ENCODE results near the gene ARIH1. TPM values are rescaled to one million over a fixed set of nuclear protein-coding genes. Genes with fewer than 3 reads are reported as not detected.
A peak's percentile ranks its signal among the peaks of the same experiment; 100 is the strongest.

ARIH1 gene
- total and polyA plus RNA-seq, 10 of the 15 experiments (the other 5 are each of a cell fraction or from before 2014, with no cell fraction given) = 14.7 to 99.5 (median 26.5) TPM

DNA sequence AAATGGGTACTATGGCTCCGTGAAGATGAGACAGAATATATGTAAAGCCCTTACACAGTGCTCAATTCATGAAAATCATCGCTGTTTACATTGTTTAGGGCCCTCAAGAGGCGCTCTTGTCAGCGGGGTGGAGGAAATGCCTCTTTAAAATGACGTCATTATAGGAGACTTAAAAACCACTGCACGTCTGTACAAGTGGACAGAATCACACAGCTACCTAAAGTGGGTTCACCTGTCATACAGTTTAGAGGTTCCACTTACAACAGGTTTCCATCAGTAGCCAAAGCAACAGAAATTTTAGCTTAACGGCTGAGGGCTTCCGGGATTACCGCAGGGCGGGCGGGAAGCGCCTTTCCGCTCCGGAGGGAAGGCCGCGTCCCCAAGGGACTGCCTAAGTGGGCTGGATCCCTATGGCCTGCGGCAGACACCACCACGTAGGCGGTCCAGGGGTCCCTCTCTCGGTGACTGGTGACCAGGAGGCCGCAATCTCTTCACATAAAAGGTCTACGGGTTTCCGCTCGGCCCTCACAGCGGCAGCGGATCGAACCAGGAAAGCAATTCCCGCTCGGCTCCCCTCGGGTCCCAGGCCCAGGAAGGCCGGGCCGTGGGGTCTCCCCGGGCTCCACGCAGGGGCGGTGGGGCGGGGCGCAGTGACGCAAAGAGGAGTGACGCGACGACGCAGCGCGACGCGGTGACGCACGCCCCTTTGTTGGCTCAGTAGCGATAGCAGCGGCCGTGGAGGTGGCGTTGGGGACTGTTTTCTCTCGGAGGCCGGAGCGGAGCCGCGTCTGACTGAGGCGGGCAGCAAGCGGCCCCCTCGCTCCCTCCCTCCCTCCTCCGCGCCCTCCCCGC is at the start of gene ARIH1 (continued):
- TF ChIP-seq, protein P1, sequence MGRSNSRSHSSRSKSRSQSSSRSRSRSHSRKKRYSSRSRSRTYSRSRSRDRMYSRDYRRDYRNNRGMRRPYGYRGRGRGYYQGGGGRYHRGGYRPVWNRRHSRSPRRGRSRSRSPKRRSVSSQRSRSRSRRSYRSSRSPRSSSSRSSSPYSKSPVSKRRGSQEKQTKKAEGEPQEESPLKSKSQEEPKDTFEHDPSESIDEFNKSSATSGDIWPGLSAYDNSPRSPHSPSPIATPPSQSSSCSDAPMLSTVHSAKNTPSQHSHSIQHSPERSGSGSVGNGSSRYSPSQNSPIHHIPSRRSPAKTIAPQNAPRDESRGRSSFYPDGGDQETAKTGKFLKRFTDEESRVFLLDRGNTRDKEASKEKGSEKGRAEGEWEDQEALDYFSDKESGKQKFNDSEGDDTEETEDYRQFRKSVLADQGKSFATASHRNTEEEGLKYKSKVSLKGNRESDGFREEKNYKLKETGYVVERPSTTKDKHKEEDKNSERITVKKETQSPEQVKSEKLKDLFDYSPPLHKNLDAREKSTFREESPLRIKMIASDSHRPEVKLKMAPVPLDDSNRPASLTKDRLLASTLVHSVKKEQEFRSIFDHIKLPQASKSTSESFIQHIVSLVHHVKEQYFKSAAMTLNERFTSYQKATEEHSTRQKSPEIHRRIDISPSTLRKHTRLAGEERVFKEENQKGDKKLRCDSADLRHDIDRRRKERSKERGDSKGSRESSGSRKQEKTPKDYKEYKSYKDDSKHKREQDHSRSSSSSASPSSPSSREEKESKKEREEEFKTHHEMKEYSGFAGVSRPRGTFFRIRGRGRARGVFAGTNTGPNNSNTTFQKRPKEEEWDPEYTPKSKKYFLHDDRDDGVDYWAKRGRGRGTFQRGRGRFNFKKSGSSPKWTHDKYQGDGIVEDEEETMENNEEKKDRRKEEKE (IDR thresholded peaks at IDR 0.05) = peak; percentile 73; the same call in 1 of the 2 replicates
- TF ChIP-seq SIN3A (IDR thresholded peaks at IDR 0.05; ENCODE audit: low read depth, low read length) = peak; percentile 52
- no peak for TF ChIP-seq CUX1 (IDR thresholded peaks at IDR 0.05; ENCODE audit: insufficient replicate concordance, low read depth, low read length)
- peak; percentile 75; the same call in 1 of the 2 replicates for TF ChIP-seq HDGF (IDR thresholded peaks at IDR 0.05)
- no peak for TF ChIP-seq TBL1XR1 (IDR thresholded peaks at IDR 0.05; ENCODE audit: low read depth, low read length)
- TF ChIP-seq TCF12 (IDR thresholded peaks at IDR 0.05; ENCODE audit: low read depth, low read length) = peak; percentile 56; the same call in 1 of the 2 replicates
- TF ChIP-seq, protein P2, sequence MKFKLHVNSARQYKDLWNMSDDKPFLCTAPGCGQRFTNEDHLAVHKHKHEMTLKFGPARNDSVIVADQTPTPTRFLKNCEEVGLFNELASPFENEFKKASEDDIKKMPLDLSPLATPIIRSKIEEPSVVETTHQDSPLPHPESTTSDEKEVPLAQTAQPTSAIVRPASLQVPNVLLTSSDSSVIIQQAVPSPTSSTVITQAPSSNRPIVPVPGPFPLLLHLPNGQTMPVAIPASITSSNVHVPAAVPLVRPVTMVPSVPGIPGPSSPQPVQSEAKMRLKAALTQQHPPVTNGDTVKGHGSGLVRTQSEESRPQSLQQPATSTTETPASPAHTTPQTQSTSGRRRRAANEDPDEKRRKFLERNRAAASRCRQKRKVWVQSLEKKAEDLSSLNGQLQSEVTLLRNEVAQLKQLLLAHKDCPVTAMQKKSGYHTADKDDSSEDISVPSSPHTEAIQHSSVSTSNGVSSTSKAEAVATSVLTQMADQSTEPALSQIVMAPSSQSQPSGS (IDR thresholded peaks at IDR 0.05; ENCODE audit: low read length) = peak; percentile 97
- peak; percentile 97 to 98 for TF ChIP-seq IKZF2 (IDR thresholded peaks at IDR 0.05)
- TF ChIP-seq RUNX3 (IDR thresholded peaks at IDR 0.05; ENCODE audit: low read length) = peak; percentile 83
- peak; percentile 66; the same call in 1 of the 2 replicates for TF ChIP-seq LARP7 (IDR thresholded peaks at IDR 0.05)
- TF ChIP-seq SPI1 (IDR thresholded peaks at IDR 0.05; ENCODE audit: borderline replicate concordance, insufficient read depth, low read depth, low read length) = no peak
- TF ChIP-seq PAX5 (IDR thresholded peaks at IDR 0.05; ENCODE audit: borderline replicate concordance, low read depth, low read length) = peak; percentile 29; the same call in 1 of the 2 replicates
- no peak for TF ChIP-seq SUZ12 (IDR thresholded peaks at IDR 0.05; ENCODE audit: unreplicated experiment)
- peak; percentile 55 for TF ChIP-seq BHLHE40 (IDR thresholded peaks at IDR 0.05; ENCODE audit: borderline replicate concordance in 1 of 2, low read depth in 2 of 2, low read length in 1 of 2)
- TF ChIP-seq, protein P3, sequence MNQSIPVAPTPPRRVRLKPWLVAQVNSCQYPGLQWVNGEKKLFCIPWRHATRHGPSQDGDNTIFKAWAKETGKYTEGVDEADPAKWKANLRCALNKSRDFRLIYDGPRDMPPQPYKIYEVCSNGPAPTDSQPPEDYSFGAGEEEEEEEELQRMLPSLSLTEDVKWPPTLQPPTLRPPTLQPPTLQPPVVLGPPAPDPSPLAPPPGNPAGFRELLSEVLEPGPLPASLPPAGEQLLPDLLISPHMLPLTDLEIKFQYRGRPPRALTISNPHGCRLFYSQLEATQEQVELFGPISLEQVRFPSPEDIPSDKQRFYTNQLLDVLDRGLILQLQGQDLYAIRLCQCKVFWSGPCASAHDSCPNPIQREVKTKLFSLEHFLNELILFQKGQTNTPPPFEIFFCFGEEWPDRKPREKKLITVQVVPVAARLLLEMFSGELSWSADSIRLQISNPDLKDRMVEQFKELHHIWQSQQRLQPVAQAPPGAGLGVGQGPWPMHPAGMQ (IDR thresholded peaks at IDR 0.05; ENCODE audit: borderline replicate concordance) = no peak
- TF ChIP-seq CREB1 (IDR thresholded peaks at IDR 0.05; ENCODE audit: low read depth) = peak; percentile 97
- TF ChIP-seq MEF2A (IDR thresholded peaks at IDR 0.05; ENCODE audit: insufficient read depth, low read depth, low read length) = no peak
- TF ChIP-seq POU2F2 (IDR thresholded peaks at IDR 0.05; ENCODE audit: borderline replicate concordance, low read depth, low read length) = peak; percentile 41; the same call in 1 of the 3 replicates

Measured in GM12878 (cell line).